ENCODE data around the gene ABCC10. TPM values are rescaled to one million over a fixed set of nuclear protein-coding genes. Genes with fewer than 3 reads are reported as not detected.

ABCC10 gene
- total RNA-seq (2013; cell fraction: nucleolus; rRNA removed), result 65.9 and 66.1 TPM in 2 replicates
- total RNA-seq (2014; rRNA removed), result 6.9 and 7.7 TPM in 2 replicates
- 5.1 and 5.9 TPM in 2 replicates for total RNA-seq (2014; rRNA removed; fragmentation: Illumina TruSeq; extraction: Trizol)
- 13.2 and 18.2 TPM in 2 replicates for total RNA-seq (2021)
- polyA plus RNA-seq (2011; ENCODE audit: low read depth), result 7.2 TPM
- polyA plus RNA-seq (2011; rRNA removed), result 4.2 and 5.6 TPM in 2 replicates
- 5.3 and 7.4 TPM in 2 replicates for polyA plus RNA-seq (2011; cell fraction: cytosol; rRNA removed)
- 40.9 and 51.1 TPM in 2 replicates for polyA plus RNA-seq (2011; cell fraction: nucleus; rRNA removed)
- polyA plus RNA-seq (2012), result 10.0 and 12.5 TPM in 2 replicates
- polyA plus RNA-seq (2014; fragmentation: Illumina TruSeq; extraction: Trizol), result 5.4 and 9.5 TPM in 2 replicates
- polyA plus RNA-seq (2014; fragmentation: Nextera tagmentation; extraction: Ambion mirVana), result under 1 TPM; 0.80 to 0.82 TPM
- polyA plus RNA-seq (2014; rRNA removed), result 9.5 and 10.9 TPM in 2 replicates
- polyA plus RNA-seq (2016; fragmentation: Nextera tagmentation; extraction: Ambion mirVana), result 1 to 10 TPM; 8.6 to 9.5 TPM
- polyA minus RNA-seq (2011; rRNA and poly(A)+ RNA removed), result 13.5 and 14.2 TPM in 2 replicates
- 3.2 and 6.4 TPM in 2 replicates for polyA minus RNA-seq (2011; cell fraction: cytosol; rRNA and poly(A)+ RNA removed)
- polyA minus RNA-seq (2011; cell fraction: nucleus; rRNA and poly(A)+ RNA removed), result 16.1 and 41.6 TPM in 2 replicates
- Bru-seq, nascent RNA, result percentile 63 among the genes with signal in this experiment
- percentile 64 among the genes with signal in this experiment for BruChase-seq, experiment 1, labeled RNA remaining after a 6-hour chase
- percentile 63 among the genes with signal in this experiment for BruChase-seq, experiment 2, labeled RNA remaining after a 2-hour chase
- long read RNA-seq, experiment 1, partial matches to known transcripts, result 0 of 2 reads
- long read RNA-seq, experiment 1, other reads (novel, unspliced or antisense), result 1 of 2 reads
- long read RNA-seq, experiment 2, partial matches to known transcripts, result 1 of 2 reads
- long read RNA-seq, experiment 2, other reads (novel, unspliced or antisense), result 1 of 2 reads

GRCh38 chr6:43427406-43428111 is at the start of gene ABCC10:
Gene ABCC10 (plus strand): TSS chr6:43427541. CDS start chr6:43427979, 438 bp downstream.
- SMC1A ChIA-PET (ENCODE audit: uncharacterized antibody, unreplicated experiment), result interaction anchor here (0.7 to 1.4 kb wide), 6 partner anchors 34 to 1483 kb away, joined by 3 to 6 read pairs (median 3); no protein-coding TSS in a partner anchor
- no peaks in the 10 kb centered on the region for H4K20me1 ChIP-seq (ENCODE audit: control insufficient read depth, insufficient read depth)
- peaks cover 22% of the 10 kb centered on the region for H3K79me2 ChIP-seq (ENCODE audit: control insufficient read depth, insufficient read depth, low read length)
- peak; percentile 95 for FAIRE-seq
- peaks cover 0 to 3% of the 10 kb centered on the region in 2 experiments; a peak in 3 of 4 replicates for H3K36me3 ChIP-seq (ENCODE audit: control insufficient read depth in 2 of 2, insufficient read depth in 2 of 2, low read length in 1 of 2)
- in situ Hi-C loops (cut with MboI) (no loop called here), intact Hi-C loops (cut with micrococcal nuclease; ENCODE audit: unreplicated experiment) (no loop called here)
- RAD21 ChIA-PET (ENCODE audit: unreplicated experiment), result interaction anchor here (0.7 to 1.9 kb wide), 6 partner anchors 32 to 89 kb away, joined by 3 to 6 read pairs (median 4); no protein-coding TSS in a partner anchor
- peak; percentile 96 for ATAC-seq
- DNase-seq (ENCODE audit: low read depth, low spot score), result peak; percentile 87
- peaks cover 12% of the 10 kb centered on the region for H3K4me1 ChIP-seq (ENCODE audit: control insufficient read depth, insufficient read depth, low read length)
- H3K4me2 ChIP-seq (ENCODE audit: control insufficient read depth, insufficient read depth), result peak within 1 kb of the TSS; percentile 98
- H3K27ac ChIP-seq (ENCODE audit: control insufficient read depth, insufficient read depth), result peak within 1 kb of the TSS; percentile 79
- H3K4me3 ChIP-seq, result peak within 1 kb of the TSS; percentile 90
- CTCF ChIA-PET, result interaction anchor here (0.7 to 2.1 kb wide), 9 partner anchors 8 to 119 kb away, joined by 3 to 6 read pairs (median 4); partner anchors contain the start of gene CRIP3
- peak within 1 kb of the TSS; percentile 97 for H2AFZ ChIP-seq (ENCODE audit: control insufficient read depth, low read depth, low read length)
- POLR2A ChIA-PET, result interaction anchor here (0.6 to 1.6 kb wide), 6 partner anchors 8 to 57 kb away, joined by 3 to 4 read pairs (median 3); no protein-coding TSS in a partner anchor
- H3K27me3 ChIP-seq (replicated peaks in 1 of 2; ENCODE audit: control insufficient read depth in 2 of 2, insufficient read depth in 2 of 2, low read length in 1 of 2), result no peaks in the 10 kb centered on the region
- H3K9me3 ChIP-seq (replicated peaks; ENCODE audit: control insufficient read depth, insufficient read depth, low read length), result no peaks in the 10 kb centered on the region
- no TSS peak for BruUV-seq (replicated peaks)
- peak within 1 kb of the TSS; percentile 86 for H3K9ac ChIP-seq (ENCODE audit: control insufficient read depth, insufficient read depth, low read length)
- WGBS (ENCODE audit: insufficient coverage, insufficient replicate concordance, low lambda C conversion rate, missing lambda C conversion rate), result under 1% methylated on average over 49 of the region's 49 CpGs
- no peak for TF ChIP-seq SRF (IDR thresholded peaks at IDR 0.05; ENCODE audit: low read depth in 2 of 2, low read length in 2 of 2)
- peak; percentile 57 for TF ChIP-seq POLR2AphosphoS5 (IDR thresholded peaks at IDR 0.05; ENCODE audit: low read length)
- TF ChIP-seq ZBTB4 (CRISPR knock-in tag; IDR thresholded peaks at IDR 0.05), result no peak
- TF ChIP-seq ZNF24 (IDR thresholded peaks at IDR 0.05), result no peak
- TF ChIP-seq STAT3 (IDR thresholded peaks at IDR 0.05; ENCODE audit: low read depth, low read length), result no peak
- TF ChIP-seq HDGF (IDR thresholded peaks at IDR 0.05), result peak; percentile 69
- TF ChIP-seq RFX5 (IDR thresholded peaks at IDR 0.05; ENCODE audit: low read depth, low read length), result no peak
- TF ChIP-seq ZZZ3 (IDR thresholded peaks at IDR 0.05; ENCODE audit: control insufficient read depth, insufficient read length, low read depth), result no peak
- no peak for TF ChIP-seq JUND (IDR thresholded peaks at IDR 0.05; ENCODE audit: low read depth, low read length)
- no peak for TF ChIP-seq MTA2 (IDR thresholded peaks at IDR 0.05; ENCODE audit: low read depth)
- 0 out of 2 replicates have a peak, but pooled peaks have one; percentile 35 for TF ChIP-seq SMARCA5 (IDR thresholded peaks at IDR 0.05)
- TF ChIP-seq NR2C2 (IDR thresholded peaks at IDR 0.05; ENCODE audit: borderline replicate concordance, control insufficient read depth, insufficient read length, low read depth), result no peak
- peak; percentile 98 for TF ChIP-seq CHD2 (IDR thresholded peaks at IDR 0.05; ENCODE audit: borderline replicate concordance, low read depth, low read length)
- TF ChIP-seq KAT2A (conservative IDR thresholded peaks at IDR 0.05; ENCODE audit: control insufficient read depth, low read depth, low read length), result no peak
- TF ChIP-seq MLLT1 (IDR thresholded peaks at IDR 0.05), result no peak; the same call in 1 of the 2 replicates
- no peak for TF ChIP-seq BMI1 (IDR thresholded peaks at IDR 0.05; ENCODE audit: borderline replicate concordance)

Measured in GM12878 (cell line).